ENCODE results near the gene KCNA1. TPM values are rescaled to one million over a fixed set of nuclear protein-coding genes. Genes with fewer than 3 reads are reported as not detected.

The KCNA1 gene
- total and polyA plus RNA-seq, 2 of the 4 experiments (the other 2 are of a cell fraction) = not detected

DNA sequence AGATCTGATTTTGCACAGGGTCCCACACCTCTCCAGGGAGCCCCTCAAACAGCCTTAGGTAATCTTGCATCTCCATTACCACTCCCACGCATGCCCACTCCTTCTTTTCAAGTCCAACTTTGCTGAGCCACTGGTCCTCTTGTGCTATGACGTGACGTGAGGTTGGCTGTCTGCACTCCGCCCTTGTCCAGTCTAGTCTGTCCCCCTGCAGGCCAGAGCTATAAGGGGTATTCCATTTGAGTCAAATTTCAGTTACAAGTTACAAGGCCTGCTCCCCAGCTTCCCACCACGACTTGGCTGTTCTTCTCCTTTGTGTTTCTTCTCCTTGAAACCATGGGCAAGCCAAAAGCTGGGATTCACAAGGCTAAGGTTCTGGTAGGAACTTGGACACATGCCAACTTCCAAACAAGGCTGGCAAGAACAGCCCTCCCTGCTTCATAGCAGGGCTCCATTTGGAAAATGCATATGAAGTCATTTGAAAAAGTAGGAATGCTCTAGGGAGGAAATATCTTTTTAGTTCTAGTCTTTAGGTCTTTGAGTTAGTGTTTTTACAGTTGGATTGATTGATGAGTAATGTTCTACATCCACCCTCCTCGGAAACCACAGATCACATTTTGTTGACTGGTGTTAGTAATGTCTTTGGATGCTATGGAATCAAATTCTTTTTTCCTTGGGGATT, 49.1 kb downstream of the KCNA1 start:
- no peak overlapping the region for H3K4me2 ChIP-seq (ENCODE audit: low read depth, low read length)

More for the DNA sequence above, 49.1 kb downstream of the KCNA1 start:
- Histone ChIP-seq H3K9ac (ENCODE audit: low read depth, low read length) (no peak overlapping the region), H3K79me1 (ENCODE audit: low read depth in 1 of 2, low read length in 2 of 2) (no peaks in the 10 kb centered on the region), H3K23ac (ENCODE audit: low read depth, low read length) (no peak overlapping the region), H2AFZ (replicated peaks; ENCODE audit: low read length, poor library complexity) (no peak overlapping the region), H3K9me3 (ENCODE audit: control insufficient read depth, insufficient read depth, low read length) (no peaks in the 10 kb centered on the region), H2AK9ac (replicated peaks; ENCODE audit: low read depth, low read length, poor library complexity) (peak overlapping the region; percentile 35), H3K4ac (ENCODE audit: low read depth, low read length) (no peak overlapping the region), H2BK120ac (ENCODE audit: low read depth, low read length) (no peak overlapping the region), H3K27me3 (ENCODE audit: control insufficient read depth, insufficient read depth, low read length) (peaks cover 9% of the 10 kb centered on the region), H3K27ac (ENCODE audit: insufficient read depth, low read length) (no peak overlapping the region), H2BK15ac (ENCODE audit: low read depth, low read length) (no peak overlapping the region), H4K91ac (ENCODE audit: insufficient read depth, low read depth, low read length) (no peak overlapping the region), H3K36me3 (ENCODE audit: control insufficient read depth, insufficient read depth, low read length) (no peaks in the 10 kb centered on the region), H3K4me3 (ENCODE audit: insufficient read depth, low read depth, low read length) (no peak overlapping the region), H2AK5ac (ENCODE audit: low read depth, low read length) (no peak overlapping the region), H3K9me1 (ENCODE audit: insufficient read depth, low read length) (no peaks in the 10 kb centered on the region), H4K8ac (ENCODE audit: low read depth in 2 of 2, low read length in 2 of 2) (no peak overlapping the region), H4K20me1 (ENCODE audit: insufficient read depth, low read length) (no peaks in the 10 kb centered on the region), H3K14ac (replicated peaks; ENCODE audit: low read depth, low read length) (no peak overlapping the region), H2BK20ac (ENCODE audit: low read depth, low read length) (no peak overlapping the region), H4K5ac (ENCODE audit: low read depth, low read length) (no peak overlapping the region), H3K4me1 (ENCODE audit: control insufficient read depth, insufficient read depth, low read length) (no peaks in the 10 kb centered on the region), H2BK5ac (ENCODE audit: low read depth, low read length, poor library complexity, severe bottlenecking) (no peak overlapping the region), H3K18ac (ENCODE audit: low read depth, low read length) (no peak overlapping the region), H3K56ac (ENCODE audit: extremely low read depth, insufficient read depth, low read length) (no peak overlapping the region)
- POLR2A ChIA-PET (ENCODE audit: unreplicated experiment) = no interaction called here
- in situ Hi-C loops (cut with MboI; ENCODE audit: low sequenced_read_pairs) = no loop called here
- DNase-seq (no peak), ATAC-seq (ENCODE audit: low read depth) (no peak)
- no TSS peak for BruUV-seq (replicated peaks)
- WGBS, 2 experiments (ENCODE audit: extremely low coverage in 2 of 2, insufficient read length in 1 of 2) = 56% methylated on average over 4 of the region's 6 CpGs; no CpG with 5 or more reads in 1 of the 2 experiments
- no peak for TF ChIP-seq USF2 (IDR thresholded peaks at IDR 0.05; ENCODE audit: low read depth, low read length)
- no peak for TF ChIP-seq CEBPB (IDR thresholded peaks at IDR 0.05; ENCODE audit: low read depth, low read length)
- TF ChIP-seq RAD21 (IDR thresholded peaks at IDR 0.05; ENCODE audit: low read length) = no peak
- TF ChIP-seq BHLHE40 (IDR thresholded peaks at IDR 0.05; ENCODE audit: low read depth, low read length) = no peak
- intact Hi-C loops (cut with micrococcal nuclease) = no loop called here
- dilution Hi-C loops (cut with HindIII; ENCODE audit: low sequenced_read_pairs, unreplicated experiment) = no loop called here
- CTCF ChIA-PET = no interaction called here

Data from IMR-90 (cell line).